GM23338 (cell line): ENCODE data around the gene IGF1R. TPM values are rescaled to one million over a fixed set of nuclear protein-coding genes. Genes with fewer than 3 reads are reported as not detected.

Source experiments
- ATAC-seq: fragments of 200-7000 bp; cut with Tn5 transposase; 3 replicates; pipeline ENCODE4 v1.9.1; 2020
- DNase-seq: peaks from one replicate; pipeline ENCODE4 v3.0.0-alpha.2; 2015; ENCODE audit warnings: low spot score
- H2AFZ ChIP-seq: fragments of 200-600 bp; sonication (generic); 2 replicates; pipeline ENCODE4 v1.8.0; 2016; ENCODE audit warnings: antibody characterized with exemption, mild to moderate bottlenecking, moderate library complexity
- H3F3A ChIP-seq: fragments of 200-600 bp; sonication (generic); replicated peaks from 2 replicates; pipeline ENCODE4 v1.8.0; 2017; ENCODE audit warnings: antibody characterized with exemption, mixed run types, low read depth
- H3K27ac ChIP-seq: fragments of 200-600 bp; sonication (generic); 2 replicates; pipeline ENCODE4 v1.6.1; 2016; ENCODE audit warnings: low read depth
- H3K27me3 ChIP-seq: fragments of 200-600 bp; sonication (generic); 2 replicates; pipeline ENCODE4 v1.8.0; 2016; ENCODE audit warnings: mild to moderate bottlenecking, mixed run types, moderate library complexity; ENCODE audit not compliant: insufficient read depth
- H3K36me3 ChIP-seq: fragments of 200-600 bp; sonication (generic); 2 replicates; pipeline ENCODE4 v1.8.0; 2016; ENCODE audit warnings: mild to moderate bottlenecking; ENCODE audit not compliant: insufficient read depth
- H3K4me1 ChIP-seq: fragments of 200-600 bp; sonication (generic); 2 replicates; pipeline ENCODE4 v1.8.0; 2016; ENCODE audit warnings: mild to moderate bottlenecking, moderate library complexity; ENCODE audit not compliant: insufficient read depth
- H3K4me2 ChIP-seq: fragments of 200-600 bp; sonication (generic); 2 replicates; pipeline ENCODE4 v1.7.1; 2017; ENCODE audit warnings: mixed run types
- H3K4me3 ChIP-seq: fragments of 200-600 bp; sonication (generic); 2 replicates; pipeline ENCODE4 v1.6.1; 2016; ENCODE audit warnings: mixed run types
- H3K79me2 ChIP-seq: fragments of 200-600 bp; sonication (generic); replicated peaks from 2 replicates; pipeline ENCODE4 v1.8.0; 2017; ENCODE audit warnings: mild to moderate bottlenecking; ENCODE audit not compliant: insufficient read depth
- H3K9me2 ChIP-seq: fragments of 200-600 bp; sonication (generic); 2 replicates; pipeline ENCODE4 v1.8.0; 2017; ENCODE audit not compliant: insufficient read depth
- H4K20me1 ChIP-seq: fragments of 200-600 bp; sonication (generic); replicated peaks from 2 replicates; pipeline ENCODE4 v1.8.0; 2017; ENCODE audit warnings: mild to moderate bottlenecking; ENCODE audit not compliant: insufficient read depth
- H3K27ac Mint-ChIP-seq: 2 replicates; pipeline ENCODE4 v1.8.0; 2020; ENCODE audit warnings: inconsistent platforms, mild to moderate bottlenecking, moderate library complexity, mixed read lengths
- H3K27me3 Mint-ChIP-seq: 3 replicates; pipeline ENCODE4 v1.8.0; 2022; ENCODE audit warnings: low read depth, mild to moderate bottlenecking, moderate library complexity, mixed read lengths, inconsistent platforms; ENCODE audit not compliant: insufficient read depth, poor library complexity
- H3K36me3 Mint-ChIP-seq: 3 replicates; pipeline ENCODE4 v1.8.0; 2021; ENCODE audit warnings: low read depth, mild to moderate bottlenecking, inconsistent platforms, moderate library complexity, mixed read lengths
- H3K4me1 Mint-ChIP-seq: 3 replicates; pipeline ENCODE4 v1.8.0; 2020; ENCODE audit warnings: mild to moderate bottlenecking, inconsistent platforms, mixed read lengths
- H3K4me3 Mint-ChIP-seq: 3 replicates; pipeline ENCODE4 v1.8.0; 2021; ENCODE audit warnings: moderate library complexity, mild to moderate bottlenecking, inconsistent platforms, mixed read lengths
- H3K9me3 Mint-ChIP-seq: 3 replicates; pipeline ENCODE4 v1.8.0; 2020; ENCODE audit warnings: moderate library complexity, mild to moderate bottlenecking, inconsistent platforms, mixed read lengths
- CREB1 ChIP-seq: fragments of 250-450 bp; sonication (Bioruptor Pico); IDR thresholded peaks from 2 replicates; pipeline ENCODE4 v1.5.0; 2020; ENCODE audit warnings: low read depth, mild to moderate bottlenecking, moderate library complexity
- EZH2phosphoT487 ChIP-seq: fragments of 200-600 bp; sonication (generic); IDR thresholded peaks from one replicate; pipeline ENCODE4 v1.8.1; 2018; ENCODE audit warnings: antibody characterized with exemption; ENCODE audit not compliant: unreplicated experiment
- NANOG ChIP-seq: IDR thresholded peaks from 2 replicates; pipeline ENCODE4 v1.6.1; 2016; ENCODE audit warnings: antibody characterized with exemption, borderline replicate concordance
- STAT1 ChIP-seq: IDR thresholded peaks from one replicate; pipeline ENCODE4 v1.6.1; 2016; ENCODE audit warnings: antibody characterized with exemption; ENCODE audit not compliant: unreplicated experiment
- ZNF114 ChIP-seq: fragments of 250-450 bp; sonication (Bioruptor Pico); IDR thresholded peaks from 2 replicates; pipeline ENCODE4 v1.5.0; 2020; ENCODE audit warnings: mild to moderate bottlenecking, moderate library complexity
- ZNF331 ChIP-seq: fragments of 250-450 bp; sonication (Bioruptor Pico); IDR thresholded peaks from 2 replicates; pipeline ENCODE4 v1.5.0; 2020; ENCODE audit warnings: low read depth, mild to moderate bottlenecking, moderate library complexity
- polyA plus RNA-seq: library from polyadenylated mRNA; unstranded; fragments of >200 nt; fragmentation: Nextera tagmentation; extraction: Ambion mirVana; gene quantifications from 2 replicates; pipeline ENCODE4 v1.2.1, GENCODE V29; 2016
- total RNA-seq: library from RNA; depleted of rRNA; stranded (reverse); fragments of >200 nt; shearing (Covaris generic); gene quantifications from 2 replicates; pipeline ENCODE4 v1.2.3, GENCODE V29; 2014
- TF ChIP-seq, protein P1 (sequence below): fragments of 250-450 bp; sonication (Bioruptor Pico); IDR thresholded peaks from 2 replicates; pipeline ENCODE4 v1.5.0; 2020; ENCODE audit warnings: mild to moderate bottlenecking, moderate library complexity
- TF ChIP-seq, protein P2 (sequence below): IDR thresholded peaks from one replicate; pipeline ENCODE4 v1.6.1; 2018; ENCODE audit warnings: antibody characterized with exemption; ENCODE audit not compliant: unreplicated experiment
- TF ChIP-seq, protein P3 (sequence below): IDR thresholded peaks from 2 replicates; pipeline ENCODE4 v1.6.1; 2016; ENCODE audit warnings: antibody characterized with exemption

The IGF1R gene
- total and polyA plus RNA-seq, 2 experiments from 2014 or later: 20.4 to 92.2 TPM

DNA sequence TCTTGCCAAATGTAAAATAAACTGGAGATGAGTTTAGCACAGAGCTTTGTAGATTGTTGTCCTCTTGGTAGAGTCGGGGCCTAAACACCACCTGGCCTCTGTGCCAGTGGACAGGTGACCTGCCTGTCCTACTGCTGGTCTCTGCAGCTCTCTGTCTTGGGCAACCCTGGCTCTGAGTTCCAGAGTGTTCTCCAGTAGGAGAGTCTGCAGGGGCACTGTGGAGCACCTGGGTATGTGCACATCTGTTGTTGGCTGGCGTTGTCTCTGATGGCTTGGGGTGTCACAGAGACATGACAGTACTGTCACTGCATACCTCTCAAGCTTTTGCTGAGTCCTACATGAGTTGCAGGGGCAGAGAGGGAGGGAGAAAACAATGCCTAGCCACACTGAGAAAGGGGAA is 112.6 kb downstream of the IGF1R start:
- TF ChIP-seq CREB1: no peak
- TF ChIP-seq, protein P1, sequence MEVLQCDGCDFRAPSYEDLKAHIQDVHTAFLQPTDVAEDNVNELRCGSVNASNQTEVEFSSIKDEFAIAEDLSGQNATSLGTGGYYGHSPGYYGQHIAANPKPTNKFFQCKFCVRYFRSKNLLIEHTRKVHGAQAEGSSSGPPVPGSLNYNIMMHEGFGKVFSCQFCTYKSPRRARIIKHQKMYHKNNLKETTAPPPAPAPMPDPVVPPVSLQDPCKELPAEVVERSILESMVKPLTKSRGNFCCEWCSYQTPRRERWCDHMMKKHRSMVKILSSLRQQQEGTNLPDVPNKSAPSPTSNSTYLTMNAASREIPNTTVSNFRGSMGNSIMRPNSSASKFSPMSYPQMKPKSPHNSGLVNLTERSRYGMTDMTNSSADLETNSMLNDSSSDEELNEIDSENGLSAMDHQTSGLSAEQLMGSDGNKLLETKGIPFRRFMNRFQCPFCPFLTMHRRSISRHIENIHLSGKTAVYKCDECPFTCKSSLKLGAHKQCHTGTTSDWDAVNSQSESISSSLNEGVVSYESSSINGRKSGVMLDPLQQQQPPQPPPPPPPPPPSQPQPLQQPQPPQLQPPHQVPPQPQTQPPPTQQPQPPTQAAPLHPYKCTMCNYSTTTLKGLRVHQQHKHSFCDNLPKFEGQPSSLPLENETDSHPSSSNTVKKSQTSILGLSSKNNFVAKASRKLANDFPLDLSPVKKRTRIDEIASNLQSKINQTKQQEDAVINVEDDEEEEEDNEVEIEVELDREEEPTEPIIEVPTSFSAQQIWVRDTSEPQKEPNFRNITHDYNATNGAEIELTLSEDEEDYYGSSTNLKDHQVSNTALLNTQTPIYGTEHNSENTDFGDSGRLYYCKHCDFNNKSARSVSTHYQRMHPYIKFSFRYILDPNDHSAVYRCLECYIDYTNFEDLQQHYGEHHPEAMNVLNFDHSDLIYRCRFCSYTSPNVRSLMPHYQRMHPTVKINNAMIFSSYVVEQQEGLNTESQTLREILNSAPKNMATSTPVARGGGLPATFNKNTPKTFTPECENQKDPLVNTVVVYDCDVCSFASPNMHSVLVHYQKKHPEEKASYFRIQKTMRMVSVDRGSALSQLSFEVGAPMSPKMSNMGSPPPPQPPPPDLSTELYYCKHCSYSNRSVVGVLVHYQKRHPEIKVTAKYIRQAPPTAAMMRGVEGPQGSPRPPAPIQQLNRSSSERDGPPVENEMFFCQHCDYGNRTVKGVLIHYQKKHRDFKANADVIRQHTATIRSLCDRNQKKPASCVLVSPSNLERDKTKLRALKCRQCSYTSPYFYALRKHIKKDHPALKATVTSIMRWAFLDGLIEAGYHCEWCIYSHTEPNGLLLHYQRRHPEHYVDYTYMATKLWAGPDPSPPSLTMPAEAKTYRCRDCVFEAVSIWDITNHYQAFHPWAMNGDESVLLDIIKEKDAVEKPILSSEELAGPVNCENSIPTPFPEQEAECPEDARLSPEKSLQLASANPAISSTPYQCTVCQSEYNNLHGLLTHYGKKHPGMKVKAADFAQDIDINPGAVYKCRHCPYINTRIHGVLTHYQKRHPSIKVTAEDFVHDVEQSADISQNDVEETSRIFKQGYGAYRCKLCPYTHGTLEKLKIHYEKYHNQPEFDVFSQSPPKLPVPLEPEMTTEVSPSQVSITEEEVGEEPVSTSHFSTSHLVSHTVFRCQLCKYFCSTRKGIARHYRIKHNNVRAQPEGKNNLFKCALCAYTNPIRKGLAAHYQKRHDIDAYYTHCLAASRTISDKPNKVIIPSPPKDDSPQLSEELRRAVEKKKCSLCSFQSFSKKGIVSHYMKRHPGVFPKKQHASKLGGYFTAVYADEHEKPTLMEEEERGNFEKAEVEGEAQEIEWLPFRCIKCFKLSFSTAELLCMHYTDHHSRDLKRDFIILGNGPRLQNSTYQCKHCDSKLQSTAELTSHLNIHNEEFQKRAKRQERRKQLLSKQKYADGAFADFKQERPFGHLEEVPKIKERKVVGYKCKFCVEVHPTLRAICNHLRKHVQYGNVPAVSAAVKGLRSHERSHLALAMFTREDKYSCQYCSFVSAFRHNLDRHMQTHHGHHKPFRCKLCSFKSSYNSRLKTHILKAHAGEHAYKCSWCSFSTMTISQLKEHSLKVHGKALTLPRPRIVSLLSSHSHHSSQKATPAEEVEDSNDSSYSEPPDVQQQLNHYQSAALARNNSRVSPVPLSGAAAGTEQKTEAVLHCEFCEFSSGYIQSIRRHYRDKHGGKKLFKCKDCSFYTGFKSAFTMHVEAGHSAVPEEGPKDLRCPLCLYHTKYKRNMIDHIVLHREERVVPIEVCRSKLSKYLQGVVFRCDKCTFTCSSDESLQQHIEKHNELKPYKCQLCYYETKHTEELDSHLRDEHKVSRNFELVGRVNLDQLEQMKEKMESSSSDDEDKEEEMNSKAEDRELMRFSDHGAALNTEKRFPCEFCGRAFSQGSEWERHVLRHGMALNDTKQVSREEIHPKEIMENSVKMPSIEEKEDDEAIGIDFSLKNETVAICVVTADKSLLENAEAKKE (CRISPR knock-in tag): no peak
- no peak for TF ChIP-seq NANOG
- no peak for TF ChIP-seq STAT1
- no peak for TF ChIP-seq ZNF331 (CRISPR knock-in tag)
- no peak for TF ChIP-seq EZH2phosphoT487
- TF ChIP-seq, protein P2, sequence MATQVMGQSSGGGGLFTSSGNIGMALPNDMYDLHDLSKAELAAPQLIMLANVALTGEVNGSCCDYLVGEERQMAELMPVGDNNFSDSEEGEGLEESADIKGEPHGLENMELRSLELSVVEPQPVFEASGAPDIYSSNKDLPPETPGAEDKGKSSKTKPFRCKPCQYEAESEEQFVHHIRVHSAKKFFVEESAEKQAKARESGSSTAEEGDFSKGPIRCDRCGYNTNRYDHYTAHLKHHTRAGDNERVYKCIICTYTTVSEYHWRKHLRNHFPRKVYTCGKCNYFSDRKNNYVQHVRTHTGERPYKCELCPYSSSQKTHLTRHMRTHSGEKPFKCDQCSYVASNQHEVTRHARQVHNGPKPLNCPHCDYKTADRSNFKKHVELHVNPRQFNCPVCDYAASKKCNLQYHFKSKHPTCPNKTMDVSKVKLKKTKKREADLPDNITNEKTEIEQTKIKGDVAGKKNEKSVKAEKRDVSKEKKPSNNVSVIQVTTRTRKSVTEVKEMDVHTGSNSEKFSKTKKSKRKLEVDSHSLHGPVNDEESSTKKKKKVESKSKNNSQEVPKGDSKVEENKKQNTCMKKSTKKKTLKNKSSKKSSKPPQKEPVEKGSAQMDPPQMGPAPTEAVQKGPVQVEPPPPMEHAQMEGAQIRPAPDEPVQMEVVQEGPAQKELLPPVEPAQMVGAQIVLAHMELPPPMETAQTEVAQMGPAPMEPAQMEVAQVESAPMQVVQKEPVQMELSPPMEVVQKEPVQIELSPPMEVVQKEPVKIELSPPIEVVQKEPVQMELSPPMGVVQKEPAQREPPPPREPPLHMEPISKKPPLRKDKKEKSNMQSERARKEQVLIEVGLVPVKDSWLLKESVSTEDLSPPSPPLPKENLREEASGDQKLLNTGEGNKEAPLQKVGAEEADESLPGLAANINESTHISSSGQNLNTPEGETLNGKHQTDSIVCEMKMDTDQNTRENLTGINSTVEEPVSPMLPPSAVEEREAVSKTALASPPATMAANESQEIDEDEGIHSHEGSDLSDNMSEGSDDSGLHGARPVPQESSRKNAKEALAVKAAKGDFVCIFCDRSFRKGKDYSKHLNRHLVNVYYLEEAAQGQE: no peak
- no peak for TF ChIP-seq ZNF114
- TF ChIP-seq, protein P3, sequence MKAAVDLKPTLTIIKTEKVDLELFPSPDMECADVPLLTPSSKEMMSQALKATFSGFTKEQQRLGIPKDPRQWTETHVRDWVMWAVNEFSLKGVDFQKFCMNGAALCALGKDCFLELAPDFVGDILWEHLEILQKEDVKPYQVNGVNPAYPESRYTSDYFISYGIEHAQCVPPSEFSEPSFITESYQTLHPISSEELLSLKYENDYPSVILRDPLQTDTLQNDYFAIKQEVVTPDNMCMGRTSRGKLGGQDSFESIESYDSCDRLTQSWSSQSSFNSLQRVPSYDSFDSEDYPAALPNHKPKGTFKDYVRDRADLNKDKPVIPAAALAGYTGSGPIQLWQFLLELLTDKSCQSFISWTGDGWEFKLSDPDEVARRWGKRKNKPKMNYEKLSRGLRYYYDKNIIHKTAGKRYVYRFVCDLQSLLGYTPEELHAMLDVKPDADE: no peak
- H3K9me2 ChIP-seq: no peaks in the 10 kb centered on the region
- Mint-ChIP-seq H3K4me3 (no peak overlapping the region; the same call in 2 of the 3 replicates), H3K36me3 (peaks cover 17% of the 10 kb centered on the region), H3K4me1 (peaks cover 48% of the 10 kb centered on the region), H3K9me3 (peaks cover 13% of the 10 kb centered on the region; the same call in 2 of the 3 replicates), H3K27me3 (peaks cover 16% of the 10 kb centered on the region), H3K27ac (no peak overlapping the region; the same call in 1 of the 2 replicates)
- no peak overlapping the region for H3K4me3 ChIP-seq
- H3K27ac ChIP-seq: no peak overlapping the region
- H3K79me2 ChIP-seq: peaks cover 100% of the 10 kb centered on the region
- H3K4me2 ChIP-seq: no peak overlapping the region
- H3K27me3 ChIP-seq: no peaks in the 10 kb centered on the region
- no peaks in the 10 kb centered on the region for H3K36me3 ChIP-seq
- no peaks in the 10 kb centered on the region for H3F3A ChIP-seq
- no peak overlapping the region for H2AFZ ChIP-seq
- no peak for DNase-seq
- H3K4me1 ChIP-seq: peaks cover 41% of the 10 kb centered on the region
- no peak for ATAC-seq
- peaks cover 49% of the 10 kb centered on the region for H4K20me1 ChIP-seq
